HG02798 (cell line): ENCODE data around the gene SMC4.

ENCODE experiments used
- ATAC-seq: cut with Tn5 transposase; IDR thresholded peaks from one replicate; pipeline ENCODE4 v1.9.1; 2021; ENCODE audit warnings: mild to moderate bottlenecking; ENCODE audit not compliant: unreplicated experiment, poor library complexity

The SMC4 gene

DNA sequence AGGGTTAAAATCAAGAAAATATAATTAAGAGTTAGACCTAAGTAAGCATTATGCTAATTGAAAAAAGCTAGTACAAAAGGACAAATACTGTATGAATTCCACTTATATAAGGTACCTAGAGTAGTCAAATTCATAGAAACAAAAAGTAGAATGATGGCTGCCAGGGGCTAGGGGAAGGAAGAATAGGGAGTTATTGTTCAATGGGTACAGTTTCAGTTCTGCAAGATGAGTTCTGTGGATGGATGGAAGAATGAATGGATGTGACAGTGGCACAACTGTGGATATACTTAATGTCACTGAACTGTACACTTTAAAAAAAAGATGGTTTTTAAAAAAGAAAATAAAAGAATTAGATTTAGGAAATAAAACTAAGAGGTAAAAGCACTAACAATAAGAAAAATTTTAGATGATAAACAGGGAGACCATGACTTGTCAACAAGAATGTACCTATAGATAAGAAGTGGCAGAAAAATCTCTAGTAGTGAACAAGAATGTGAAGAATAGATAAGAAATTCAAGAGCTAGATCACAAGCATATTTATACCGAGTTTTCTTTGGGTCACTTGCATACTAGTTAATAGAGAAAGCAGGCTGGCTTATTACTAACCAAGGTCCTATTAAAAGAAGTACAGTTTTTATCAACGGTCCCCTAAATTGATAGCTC, 6.0 kb upstream of the SMC4 start:
- ATAC-seq, result no peak

DNA sequence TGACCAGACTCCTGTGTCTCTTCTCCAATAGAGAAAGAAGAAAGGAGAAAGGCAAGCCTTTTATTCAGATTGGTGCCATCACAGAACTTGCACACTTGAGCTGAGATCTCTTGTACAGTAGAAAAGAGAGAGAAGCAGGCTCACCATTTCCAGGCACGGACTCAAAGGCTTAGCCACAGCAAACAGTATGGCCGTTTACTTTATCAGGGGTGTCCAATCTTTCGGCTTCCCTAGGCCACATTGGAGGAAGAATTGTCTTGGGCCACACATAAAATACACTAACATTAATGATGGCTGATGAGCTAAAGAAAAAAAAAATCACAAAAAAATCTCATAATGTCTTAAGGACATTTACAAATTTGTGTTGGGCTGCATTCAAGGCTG, 5.4 kb upstream of the SMC4 start:
- no peak for ATAC-seq

DNA sequence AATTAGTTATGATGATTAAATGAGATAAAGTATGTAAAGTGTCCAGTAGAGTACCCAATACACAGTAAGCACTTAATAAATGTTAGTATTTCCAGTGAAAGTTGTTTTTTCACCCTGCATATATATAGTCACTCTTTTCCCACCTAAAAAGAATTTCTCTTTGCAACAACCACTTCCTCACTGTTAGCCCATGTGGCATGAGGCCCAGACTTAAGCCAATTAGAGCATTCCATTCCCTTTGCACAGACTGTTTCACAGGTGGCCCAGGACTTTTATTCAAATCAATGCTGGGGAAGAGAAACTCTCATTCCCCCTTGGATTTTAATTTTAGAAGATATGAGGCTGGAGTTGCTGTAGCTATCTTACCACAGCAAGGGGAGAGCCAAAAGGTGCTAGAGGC, 4.2 kb upstream of the SMC4 start:
- ATAC-seq, result no peak

DNA sequence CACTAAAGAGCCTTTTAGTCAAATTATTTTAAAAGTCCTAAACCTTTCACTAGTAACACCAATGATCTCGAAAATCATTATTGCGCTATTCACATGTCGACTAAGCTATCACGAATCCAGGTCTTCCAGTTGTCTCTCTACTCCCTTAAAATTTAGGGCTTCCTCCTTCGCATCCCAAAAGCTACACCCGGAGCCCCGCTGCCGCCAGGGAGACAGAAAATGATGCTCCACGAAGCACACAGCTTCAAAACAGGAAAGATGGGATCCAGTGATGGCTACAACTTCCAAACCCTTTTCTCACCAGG, 678 bp upstream of the SMC4 start:
- ATAC-seq, result peak; percentile 7

DNA sequence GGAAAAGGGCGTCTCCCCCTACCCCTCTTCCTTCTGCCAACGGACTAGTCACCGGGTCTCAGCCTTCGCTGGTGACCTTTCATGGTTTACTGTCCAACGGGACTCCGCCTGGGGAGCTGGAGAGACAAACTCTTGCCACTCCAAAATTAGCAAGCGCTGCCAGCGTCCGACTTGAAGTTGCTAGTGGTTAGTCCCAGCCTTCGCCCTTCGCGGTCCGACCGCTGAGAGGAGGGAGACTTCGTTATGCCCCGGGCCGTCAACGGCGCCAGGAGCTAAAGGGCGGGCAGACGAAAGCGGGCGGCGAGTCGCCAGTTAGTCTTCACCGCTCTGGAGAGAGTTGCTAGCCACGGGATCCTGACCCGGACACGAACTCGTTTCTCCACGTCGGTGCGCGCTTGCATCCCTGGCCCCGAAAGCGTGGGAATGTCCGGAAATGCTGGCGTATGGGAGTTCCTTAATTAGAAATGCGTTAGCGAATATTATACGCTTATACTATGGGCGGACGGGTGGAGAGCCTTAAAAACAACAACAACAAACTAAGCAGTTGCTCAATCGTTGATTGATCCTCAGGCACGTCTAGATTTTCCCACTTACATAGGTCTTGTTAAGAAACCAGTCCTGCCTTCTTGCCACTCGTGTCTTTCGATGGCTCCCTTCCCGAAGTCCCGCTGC, 716 bp downstream of the SMC4 start:
- ATAC-seq, result peak; percentile 11

DNA sequence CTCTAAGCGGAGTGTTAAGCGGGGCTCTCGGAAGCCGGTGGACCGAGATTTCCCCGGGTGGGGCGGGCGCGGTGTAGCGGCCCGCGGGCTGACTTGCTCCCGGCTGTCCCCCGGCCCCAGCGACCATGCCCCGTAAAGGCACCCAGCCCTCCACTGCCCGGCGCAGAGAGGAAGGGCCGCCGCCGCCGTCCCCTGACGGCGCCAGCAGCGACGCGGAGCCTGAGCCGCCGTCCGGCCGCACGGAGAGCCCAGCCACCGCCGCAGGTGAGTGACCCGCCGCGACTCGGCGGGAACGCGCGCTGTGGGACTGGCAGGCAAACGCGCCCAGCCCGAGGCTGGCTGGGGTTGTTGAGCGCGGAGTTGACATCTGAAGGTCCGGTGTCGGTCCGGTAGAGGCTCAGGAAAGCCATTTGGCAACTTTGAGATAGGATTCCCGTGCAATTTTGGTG, 1.3 kb downstream of the SMC4 start:
- ATAC-seq, result peak; percentile 21

DNA sequence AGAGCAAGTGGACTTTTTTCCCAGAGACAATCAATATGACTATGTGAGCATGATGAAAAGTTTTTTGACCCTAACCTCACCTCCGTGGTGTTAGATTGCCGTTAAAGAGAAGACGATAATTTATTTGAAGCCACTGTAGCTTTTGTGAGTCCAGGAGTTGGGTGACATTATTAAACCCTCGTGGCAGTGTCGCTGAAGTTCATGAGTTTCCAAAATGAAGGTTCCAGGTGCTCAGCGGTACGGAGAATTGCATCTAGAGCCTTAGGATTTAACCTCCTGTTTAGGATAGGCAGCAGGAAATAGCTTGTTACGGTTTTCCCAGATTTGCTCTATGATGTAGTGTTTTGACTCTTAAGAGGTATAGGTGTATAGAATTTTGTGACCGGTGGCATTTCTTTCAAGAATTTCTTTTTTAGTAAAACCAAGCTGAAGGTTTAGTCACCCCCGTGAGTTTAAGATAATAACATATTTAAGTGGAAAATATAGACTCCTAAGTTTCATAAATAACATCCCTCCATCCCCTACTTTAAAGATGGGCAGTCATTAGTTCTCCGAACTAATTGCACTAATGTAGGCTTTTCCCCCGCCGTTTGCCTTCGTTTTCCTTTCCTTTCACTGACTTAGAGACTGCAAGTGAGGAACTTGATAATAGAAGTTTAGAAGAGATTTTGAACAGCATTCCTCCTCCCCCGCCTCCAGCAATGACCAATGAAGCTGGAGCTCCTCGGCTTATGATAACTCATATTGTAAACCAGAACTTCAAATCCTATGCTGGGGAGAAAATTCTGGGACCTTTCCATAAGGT, 2.0 kb downstream of the SMC4 start:
- ATAC-seq, result no peak

DNA sequence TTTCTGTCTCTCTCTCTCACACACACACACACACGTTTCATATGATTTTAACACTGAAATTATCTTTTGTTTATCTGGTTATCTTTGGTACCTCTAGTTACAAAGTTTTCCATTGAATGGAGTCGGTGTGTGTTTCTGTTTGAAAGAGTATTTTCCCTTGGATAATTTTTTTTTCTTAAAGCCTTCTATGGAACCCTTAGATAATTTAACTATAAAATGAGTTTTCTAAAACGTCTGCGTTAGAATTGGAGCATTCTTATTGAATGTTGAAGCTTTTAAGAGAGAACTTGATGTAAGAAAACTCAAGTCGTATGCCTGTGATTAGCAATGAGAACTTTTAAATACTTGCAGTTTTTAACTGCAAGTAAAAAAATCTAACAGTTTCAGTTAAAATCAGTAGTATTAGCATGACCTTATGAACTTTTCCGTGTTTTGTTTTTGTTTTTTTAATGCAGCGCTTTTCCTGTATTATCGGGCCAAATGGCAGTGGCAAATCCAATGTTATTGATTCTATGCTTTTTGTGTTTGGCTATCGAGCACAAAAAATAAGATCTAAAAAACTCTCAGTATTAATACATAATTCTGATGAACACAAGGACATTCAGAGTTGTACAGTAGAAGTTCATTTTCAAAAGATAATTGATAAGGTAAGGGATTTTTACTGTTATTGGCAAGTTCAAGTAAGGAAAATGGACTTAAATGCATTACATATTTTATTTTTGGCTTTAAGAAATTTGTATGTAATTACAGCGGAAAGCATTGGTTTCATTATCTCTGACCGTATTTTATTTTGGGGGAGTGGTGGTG, 3.0 kb downstream of the SMC4 start:
- no peak for ATAC-seq

DNA sequence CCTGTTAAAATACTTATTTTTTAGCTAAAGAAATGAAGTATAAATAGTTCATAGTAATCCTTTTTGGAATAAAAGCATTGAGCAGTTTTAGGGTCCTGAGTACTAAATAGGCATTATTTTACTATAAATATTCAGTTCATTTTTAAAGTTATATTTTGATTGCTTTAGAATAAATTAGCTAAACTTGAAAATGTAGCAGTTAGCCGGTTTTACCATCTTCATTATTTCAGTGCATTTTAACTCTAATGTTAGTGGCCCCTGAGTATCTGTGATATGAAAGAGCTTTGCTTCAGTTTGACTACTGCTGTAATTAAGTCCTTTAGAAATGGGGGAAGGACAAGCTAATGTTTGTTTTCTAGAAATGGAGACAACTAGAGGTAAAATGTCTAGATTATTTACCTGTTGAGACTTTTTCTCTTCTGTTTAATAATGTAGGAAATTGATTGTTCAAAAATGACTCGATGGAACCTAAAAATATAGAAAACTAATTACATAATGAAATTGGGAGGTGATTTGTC, 3.6 kb downstream of the SMC4 start:
- no peak for ATAC-seq

DNA sequence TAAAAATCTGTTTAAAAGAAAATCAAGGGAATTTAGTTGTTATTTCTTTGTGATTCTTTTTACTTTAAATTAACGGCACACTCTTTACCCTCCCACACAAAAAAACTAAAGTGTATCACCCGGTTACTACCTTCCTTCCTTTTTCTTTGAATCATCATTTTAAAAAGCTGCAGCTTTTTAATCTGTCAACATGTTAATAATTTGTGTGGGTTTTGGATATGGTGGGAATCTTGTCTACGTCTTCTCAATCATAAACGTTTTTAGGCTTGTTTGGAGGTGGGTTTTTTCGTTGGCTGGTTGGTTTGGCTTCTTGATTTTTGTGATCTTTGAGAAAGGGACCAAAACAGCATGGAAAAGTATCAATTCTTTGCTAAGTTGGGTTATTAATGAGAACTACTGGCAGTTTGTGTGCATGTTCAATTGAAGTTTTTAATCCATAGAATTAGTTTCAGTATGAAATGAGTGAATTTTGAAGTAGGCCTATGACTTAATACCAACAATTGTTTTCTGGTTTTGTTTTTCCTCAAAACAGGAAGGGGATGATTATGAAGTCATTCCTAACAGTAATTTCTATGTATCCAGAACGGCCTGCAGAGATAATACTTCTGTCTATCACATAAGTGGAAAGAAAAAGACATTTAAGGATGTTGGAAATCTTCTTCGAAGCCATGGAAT, 4.5 kb downstream of the SMC4 start:
- ATAC-seq, result no peak

DNA sequence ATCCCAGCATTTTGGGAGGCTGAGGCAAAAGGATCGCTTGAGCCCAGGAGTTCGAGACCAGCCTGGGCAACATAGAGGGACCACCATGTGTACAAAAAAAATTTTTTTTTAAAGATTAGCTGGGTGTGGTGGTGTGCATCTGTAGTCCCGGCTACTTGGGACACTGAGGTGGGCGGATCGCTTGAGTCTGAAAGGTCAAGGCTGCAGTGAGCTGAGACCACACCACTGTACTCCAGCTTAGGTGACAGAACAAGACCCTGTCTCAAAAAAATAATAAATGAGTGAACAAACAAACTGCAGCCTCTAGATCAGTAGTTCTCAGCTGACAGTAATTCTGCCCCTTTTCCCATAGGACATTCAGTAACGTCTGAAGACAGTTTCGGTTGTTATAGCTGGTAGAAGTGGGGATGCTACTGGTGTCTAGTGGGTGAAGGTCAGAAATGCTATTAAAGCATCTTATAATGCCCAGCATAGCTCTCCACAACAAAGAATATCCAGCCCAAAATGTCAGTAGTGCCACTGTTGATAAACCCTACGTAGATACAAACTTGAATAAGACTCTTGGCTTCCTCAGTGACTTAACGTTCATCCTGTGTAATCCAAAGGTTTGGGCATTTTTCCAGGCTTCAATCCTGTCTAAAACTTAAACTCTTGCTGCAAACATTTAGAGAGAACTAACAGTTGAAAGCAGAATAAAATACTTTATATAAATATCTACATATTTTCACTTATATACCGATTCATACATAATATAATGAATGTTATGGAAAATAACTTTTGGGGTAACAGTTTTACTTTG, 10.6 kb downstream of the SMC4 start:
- no peak for ATAC-seq

DNA sequence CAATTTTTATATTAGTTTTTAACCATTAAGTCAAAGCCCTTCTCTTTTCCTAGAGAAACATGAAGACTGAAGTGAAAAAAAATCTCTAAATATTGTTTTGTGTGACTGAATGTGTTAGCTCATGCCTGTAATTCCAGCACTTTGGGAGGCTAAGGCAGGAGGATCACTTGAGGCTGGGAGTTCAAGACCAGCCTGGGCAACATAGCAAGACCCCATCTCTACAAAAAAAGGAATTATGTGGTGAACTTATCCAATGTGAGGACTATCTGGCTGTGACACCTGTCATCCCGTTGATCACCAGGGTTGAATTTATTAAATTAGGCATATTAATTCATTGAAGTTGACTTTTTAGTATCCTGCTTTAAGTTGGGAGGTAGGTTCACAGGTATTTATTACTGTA, 13.0 kb downstream of the SMC4 start:
- ATAC-seq, result no peak

DNA sequence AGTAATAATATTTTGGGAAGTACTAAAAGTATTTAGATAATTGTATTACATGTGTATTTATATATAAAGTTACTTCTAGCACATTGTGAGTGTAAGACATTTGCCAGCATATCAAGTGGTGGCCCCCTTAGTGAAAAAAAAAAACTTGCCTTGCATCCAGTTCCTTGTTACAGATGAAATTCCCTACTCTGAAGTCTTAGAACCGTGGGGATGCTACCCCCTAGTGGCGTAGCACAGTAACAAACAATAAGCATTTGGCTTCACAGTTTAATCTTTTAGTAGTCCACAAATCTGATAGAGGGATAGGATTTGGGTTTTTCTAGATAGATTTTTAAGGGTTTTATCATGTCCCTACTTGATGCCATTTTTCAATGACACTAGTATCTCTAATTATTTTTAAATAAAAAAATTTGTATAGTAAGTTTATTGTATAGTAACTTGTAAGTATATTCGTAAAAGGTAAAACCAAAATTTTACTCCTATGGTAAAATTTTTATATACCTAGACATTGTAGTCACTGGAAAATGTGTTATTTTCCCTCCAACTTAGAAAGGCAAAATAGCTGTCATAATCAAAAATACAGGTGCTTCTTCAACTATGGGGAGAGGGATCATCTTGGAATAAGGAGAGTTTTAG, 14.3 kb downstream of the SMC4 start:
- peak; percentile 84 for ATAC-seq

DNA sequence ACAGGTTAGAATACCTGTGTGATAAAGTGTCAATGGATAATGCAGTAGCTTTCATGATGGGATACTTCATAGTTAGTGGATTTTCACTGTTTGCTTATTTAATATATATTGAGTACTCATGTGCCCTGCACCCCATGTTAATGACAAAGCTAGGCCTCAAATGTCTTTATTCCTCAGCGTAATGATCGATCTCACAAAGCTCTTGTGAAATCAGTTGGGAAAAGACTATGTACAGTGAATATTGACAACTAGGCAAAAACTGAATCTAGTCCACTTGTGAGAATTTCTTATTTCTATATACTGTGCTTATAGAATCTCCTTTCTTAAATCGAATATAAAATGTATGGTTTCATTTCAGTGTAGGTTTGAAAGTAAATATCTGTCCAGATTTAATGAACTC, 17.9 kb downstream of the SMC4 start:
- no peak for ATAC-seq

DNA sequence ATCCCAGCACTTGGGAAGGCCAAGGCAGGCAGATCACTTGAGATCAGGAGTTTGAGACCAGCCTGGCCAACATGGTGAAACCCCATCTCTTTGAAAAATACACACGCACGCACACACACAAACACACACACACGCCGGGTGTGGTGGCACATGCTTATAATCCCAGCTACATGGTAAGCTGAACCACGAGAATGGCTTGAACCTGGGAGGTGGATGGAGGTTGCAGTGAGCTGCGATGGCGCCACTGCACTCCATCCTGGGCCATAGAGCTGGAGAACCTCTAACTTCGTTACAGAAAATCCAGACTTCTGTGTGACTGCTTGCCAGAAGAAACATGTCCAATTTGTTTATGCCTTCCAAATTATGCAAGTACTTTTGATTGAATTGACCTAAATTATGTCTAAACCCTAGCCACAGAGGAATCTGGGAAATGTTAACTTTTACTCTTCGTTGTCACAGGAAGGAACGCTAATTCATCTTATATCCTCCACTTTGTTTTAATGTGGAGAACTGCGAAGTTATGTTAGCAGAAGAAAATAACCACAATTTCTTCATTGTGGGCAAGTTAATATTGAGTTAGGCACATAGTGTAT, 28.5 kb downstream of the SMC4 start:
- no peak for ATAC-seq

DNA sequence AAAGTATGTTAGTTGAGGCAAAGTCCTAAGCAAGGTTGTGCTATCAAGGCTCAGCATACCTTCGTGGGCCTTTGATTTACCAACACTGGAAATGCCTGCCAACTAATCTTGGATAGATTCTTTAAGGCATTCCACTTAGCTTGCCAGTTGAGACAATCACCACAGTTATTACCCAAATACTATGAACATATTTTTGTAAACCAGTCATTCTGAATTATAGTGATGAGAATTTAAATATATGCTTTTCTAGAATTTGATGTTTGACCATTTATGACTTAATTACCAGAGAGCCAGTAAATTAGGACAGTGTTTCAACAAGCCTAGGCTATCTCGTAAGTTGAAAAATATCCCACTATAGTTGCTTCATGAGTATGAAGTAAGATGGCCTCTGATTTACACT, 34.6 kb downstream of the SMC4 start:
- no peak for ATAC-seq

DNA sequence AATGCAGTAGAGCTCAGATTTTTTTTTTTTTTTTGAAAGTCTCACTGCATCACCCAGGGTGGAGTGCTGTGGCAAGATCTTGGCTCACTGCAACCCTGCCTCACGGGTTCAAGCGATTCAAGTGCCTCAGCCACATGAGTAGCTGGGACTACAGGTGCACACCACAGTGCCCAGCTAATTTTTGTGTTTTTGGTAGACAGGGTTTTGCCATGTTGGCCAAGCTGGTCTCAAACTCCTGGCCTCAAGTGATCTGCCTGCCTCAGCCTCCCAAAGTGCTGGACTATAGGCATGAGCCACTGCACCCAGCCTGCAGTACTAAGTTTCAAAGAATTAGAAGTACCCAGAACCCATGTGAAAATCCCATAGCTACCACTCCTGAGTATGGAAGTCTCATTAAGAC, 35.6 kb downstream of the SMC4 start:
- no peak for ATAC-seq

DNA sequence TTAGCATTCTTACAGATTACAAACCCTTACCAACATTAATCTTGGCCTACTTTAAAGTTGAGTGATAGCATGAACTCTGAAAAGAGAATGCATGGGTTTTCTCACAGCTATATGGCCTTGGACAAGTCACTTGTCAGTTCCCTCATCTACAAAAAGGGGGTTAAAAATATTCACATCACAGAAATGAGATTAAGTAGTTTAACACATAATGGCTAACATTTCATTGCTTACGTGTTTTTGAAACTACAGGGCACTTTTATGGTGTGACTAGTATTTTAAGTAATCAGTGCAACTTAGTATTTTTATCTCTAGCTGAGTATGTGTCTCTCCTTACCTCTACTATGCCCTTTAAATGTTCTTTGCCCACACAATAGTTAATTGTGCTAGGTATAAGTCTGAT, 36.3 kb downstream of the SMC4 start:
- no peak for ATAC-seq

DNA sequence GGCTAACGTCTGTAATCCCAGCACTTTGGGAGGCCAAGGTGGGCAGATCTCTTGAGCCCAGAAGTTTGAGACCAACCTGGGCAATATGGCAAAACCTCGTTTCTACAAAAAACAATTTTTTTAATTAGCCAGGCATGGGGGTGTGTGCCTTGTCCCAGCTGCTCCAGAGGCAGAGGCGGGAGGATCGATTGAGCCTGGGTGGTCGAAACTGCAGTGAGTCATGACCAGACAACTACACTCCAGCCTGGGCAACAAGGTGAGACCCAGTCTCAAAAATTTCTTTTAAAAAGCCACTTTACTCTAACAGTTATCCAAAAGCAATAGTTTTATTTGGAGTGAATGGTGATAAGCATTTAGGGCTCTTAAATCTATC, 37.6 kb downstream of the SMC4 start:
- no peak for ATAC-seq
